HCT116 (cell line): Measurements from ENCODE around the gene ASAP2. TPM values are rescaled to one million over a fixed set of nuclear protein-coding genes. Genes with fewer than 3 reads are reported as not detected.

Experiments used
- ATAC-seq: fragments of 200-7000 bp; cut with Tn5 transposase; 2 replicates; pipeline ENCODE4 v1.9.1; 2020; ENCODE audit warnings: mild to moderate bottlenecking, moderate library complexity
- BruUV-seq: library from RNA; stranded (reverse); fragments of 400-500 nt; replicated peaks from 2 replicates; lab custom pipeline; 2021; lab: Mats Ljungman, UMichigan
- CTCF ChIA-PET: fragments of 300-600 bp; sonication (Branson Sonifier 250); formaldehyde crosslinking; loops from one replicate; lab custom pipeline; 2021; ENCODE audit warnings: antibody characterized with exemption; lab: Charles Lee
- POLR2A ChIA-PET: fragments of 300-600, 350-600 bp; sonication (Branson Sonifier 250); formaldehyde crosslinking; loops from one replicate; lab custom pipeline; 2021; ENCODE audit warnings: antibody characterized with exemption; lab: Charles Lee
- RAD21 ChIA-PET, 2 experiments: fragments of 300-600 bp; sonication (Branson Sonifier 250); formaldehyde crosslinking; loops; one replicate each; lab custom pipeline; 2023; ENCODE audit warnings: low total read pairs in 2 of 2; ENCODE audit not compliant: uncharacterized antibody in 2 of 2, unreplicated experiment in 2 of 2, low non-redundant PET in 1 of 2; lab: Charles Lee
- DNase-seq: peaks from one replicate; pipeline ENCODE4 v3.0.0-alpha.2; 2010; ENCODE audit warnings: low read depth, low spot score
- H2AFZ ChIP-seq: fragments of 200-600 bp; shearing (Covaris generic), sonication (generic); 2 replicates; pipeline ENCODE4 v1.6.1; 2017; ENCODE audit warnings: low read depth, mixed run types, mixed read lengths, antibody characterized with exemption, low read length; ENCODE audit not compliant: poor library complexity, severe bottlenecking
- H3K27ac ChIP-seq: 2 replicates; pipeline ENCODE4 v1.5.1; 2012; ENCODE audit warnings: low read depth, low read length
- H3K27me3 ChIP-seq: fragments of 200-600 bp; sonication (generic); 2 replicates; pipeline ENCODE4 v1.6.1; 2016; ENCODE audit warnings: mixed run types, low read length, mixed read lengths; ENCODE audit not compliant: insufficient read depth
- H3K36me3 ChIP-seq, 2 experiments: fragments of 200-500 bp in 1 of 2; fragments of 200-600 bp in 1 of 2; sonication (Bioruptor generic) in 1 of 2; sonication (generic) in 1 of 2; 2 replicates each; pipeline versions ENCODE4 v1.5.1 to v1.6.1; 2014 to 2016; ENCODE audit warnings: low read length in 2 of 2, inconsistent platforms in 1 of 2, mixed read lengths in 1 of 2, mixed run types in 1 of 2; ENCODE audit not compliant: insufficient read depth in 2 of 2, control insufficient read depth in 1 of 2
- H3K4me1 ChIP-seq, 2 experiments: fragments of 200-600 bp in 1 of 2; sonication (generic) in 1 of 2; 2 replicates each; pipeline versions ENCODE4 v1.5.1 to v1.6.1; 2012 to 2017; ENCODE audit warnings: low read length in 2 of 2, inconsistent platforms in 1 of 2, mild to moderate bottlenecking in 1 of 2, mixed read lengths in 1 of 2, mixed run types in 1 of 2, moderate library complexity in 1 of 2; ENCODE audit not compliant: insufficient read depth in 2 of 2, control insufficient read depth in 1 of 2
- H3K4me2 ChIP-seq: fragments of 200-600 bp; sonication (generic); 2 replicates; pipeline ENCODE4 v1.6.1; 2017; ENCODE audit warnings: mixed run types, low read length, mixed read lengths
- H3K4me3 ChIP-seq, 2 experiments: fragments of 200-600 bp in 1 of 2; sonication (generic) in 1 of 2; replicated peaks in 1 of 2; 2 replicates each; pipeline ENCODE4 v1.5.1; 2011 to 2016; ENCODE audit warnings: low read length in 2 of 2, control low read depth in 1 of 2, low read depth in 1 of 2, mild to moderate bottlenecking in 1 of 2, mixed read lengths in 1 of 2, mixed run types in 1 of 2
- H3K79me2 ChIP-seq: fragments of 200-600 bp; sonication (generic); 2 replicates; pipeline ENCODE4 v1.6.1; 2017; ENCODE audit warnings: mild to moderate bottlenecking, mixed run types, low read length, moderate library complexity, mixed read lengths; ENCODE audit not compliant: insufficient read depth
- H3K9ac ChIP-seq: fragments of 200-600 bp; sonication (generic); 2 replicates; pipeline ENCODE4 v1.6.1; 2016; ENCODE audit warnings: low read length, mixed read lengths
- H3K9me2 ChIP-seq: fragments of 200-600 bp; sonication (generic), shearing (Covaris generic); 2 replicates; pipeline ENCODE4 v1.6.1; 2017; ENCODE audit warnings: mixed run types, mild to moderate bottlenecking, moderate library complexity; ENCODE audit not compliant: insufficient read depth
- H3K9me3 ChIP-seq, 2 experiments: fragments of 200-500 bp in 1 of 2; fragments of 200-600 bp in 1 of 2; sonication (Bioruptor generic) in 1 of 2; sonication (generic) in 1 of 2; 2 replicates each; pipeline ENCODE4 v1.6.1; 2014 to 2017; ENCODE audit warnings: low read length in 2 of 2, mixed read lengths in 2 of 2, inconsistent platforms in 1 of 2, low read depth in 1 of 2, mild to moderate bottlenecking in 1 of 2, mixed run types in 1 of 2, moderate library complexity in 1 of 2; ENCODE audit not compliant: control insufficient read depth in 1 of 2, insufficient read depth in 1 of 2
- H4K20me1 ChIP-seq: fragments of 200-600 bp; sonication (generic), shearing (Covaris generic); 2 replicates; pipeline ENCODE4 v1.6.1; 2017; ENCODE audit warnings: mixed run types, mild to moderate bottlenecking, moderate library complexity; ENCODE audit not compliant: insufficient read depth
- CBX3 ChIP-seq: IDR thresholded peaks from 2 replicates; pipeline ENCODE4 v1.6.1; 2012; ENCODE audit warnings: low read depth
- CEBPB ChIP-seq: IDR thresholded peaks from 2 replicates; pipeline ENCODE4 v1.6.1; 2012; ENCODE audit warnings: low read depth
- EGR1 ChIP-seq: IDR thresholded peaks from 2 replicates; pipeline ENCODE4 v1.6.1; 2012; ENCODE audit warnings: low read depth
- EZH2 ChIP-seq: fragments of 200-600 bp; sonication (generic); IDR thresholded peaks from 2 replicates; pipeline ENCODE4 v1.6.1; 2017; ENCODE audit warnings: antibody characterized with exemption, mixed run types
- EZH2phosphoT487 ChIP-seq: fragments of 200-600 bp; IDR thresholded peaks from 2 replicates; pipeline ENCODE4 v1.6.1; 2018; ENCODE audit warnings: antibody characterized with exemption, borderline replicate concordance
- FOSL1 ChIP-seq: IDR thresholded peaks from 2 replicates; pipeline ENCODE4 v1.6.1; 2012; ENCODE audit warnings: low read depth
- JUND ChIP-seq: IDR thresholded peaks from 2 replicates; pipeline ENCODE4 v1.6.1; 2012
- POLR2AphosphoS5 ChIP-seq: IDR thresholded peaks from 2 replicates; pipeline ENCODE4 v1.6.1; 2011; ENCODE audit warnings: mild to moderate bottlenecking, low read depth, low read length, moderate library complexity
- RAD21 ChIP-seq: IDR thresholded peaks from 2 replicates; pipeline ENCODE4 v1.6.1; 2012; ENCODE audit warnings: low read depth, mild to moderate bottlenecking
- SIN3A ChIP-seq: IDR thresholded peaks from 2 replicates; pipeline ENCODE4 v1.6.1; 2012; ENCODE audit warnings: low read depth
- SP1 ChIP-seq: IDR thresholded peaks from 2 replicates; pipeline ENCODE4 v1.6.1; 2012; ENCODE audit warnings: low read depth
- SRF ChIP-seq: IDR thresholded peaks from 2 replicates; pipeline ENCODE4 v1.6.1; 2012; ENCODE audit warnings: low read depth
- TCF7L2 ChIP-seq: IDR thresholded peaks from 2 replicates; pipeline ENCODE4 v1.7.0; 2011; ENCODE audit warnings: borderline replicate concordance, inconsistent platforms; ENCODE audit not compliant: insufficient read depth, insufficient read length; ENCODE audit errors: extremely low read depth
- YY1 ChIP-seq: IDR thresholded peaks from 2 replicates; pipeline ENCODE4 v1.6.1; 2011; ENCODE audit warnings: low read length, low read depth, moderate library complexity, mild to moderate bottlenecking; ENCODE audit not compliant: insufficient replicate concordance; ENCODE audit errors: extremely low read depth
- ZNF274 ChIP-seq: fragments of 200-500 bp; sonication (Bioruptor generic); IDR thresholded peaks from 2 replicates; pipeline ENCODE4 v1.6.1; 2014; ENCODE audit warnings: mild to moderate bottlenecking, low read depth, low read length, inconsistent platforms
- intact Hi-C: fragments of 100-400 bp; cut with micrococcal nuclease; formaldehyde crosslinking; loops from 2 replicates; pipeline ENCODE4 v1.10.0; 2022
- total RNA-seq: library from RNA; stranded (reverse); gene quantifications from one replicate; pipeline ENCODE4 v1.2.1, GENCODE V29; 2021; ENCODE audit not compliant: unreplicated experiment
- TF ChIP-seq, protein P1 (sequence below): IDR thresholded peaks from 2 replicates; pipeline ENCODE4 v1.6.1; 2012
- TF ChIP-seq, protein P2 (sequence below): IDR thresholded peaks from 2 replicates; pipeline ENCODE4 v1.6.1; 2011; ENCODE audit warnings: mild to moderate bottlenecking, low read length, moderate library complexity; ENCODE audit not compliant: insufficient replicate concordance; ENCODE audit errors: extremely low read depth
- TF ChIP-seq, protein P3 (sequence below), 3 experiments: fragments of 200-600 bp in 1 of 3; sonication (generic) in 1 of 3; IDR thresholded peaks in 2 of 3; conservative IDR thresholded peaks in 1 of 3; 2 replicates each; pipeline ENCODE4 v1.5.1; 2012 to 2017; ENCODE audit warnings: low read depth in 2 of 3, low read length in 2 of 3, antibody characterized with exemption in 1 of 3, borderline replicate concordance in 1 of 3, control low read depth in 1 of 3, mild to moderate bottlenecking in 1 of 3, mixed read lengths in 1 of 3, mixed run types in 1 of 3, moderate library complexity in 1 of 3; ENCODE audit not compliant: insufficient read depth in 1 of 3

Gene ASAP2
- total RNA-seq, 1 experiment from 2014 or later = 16.5 TPM

DNA sequence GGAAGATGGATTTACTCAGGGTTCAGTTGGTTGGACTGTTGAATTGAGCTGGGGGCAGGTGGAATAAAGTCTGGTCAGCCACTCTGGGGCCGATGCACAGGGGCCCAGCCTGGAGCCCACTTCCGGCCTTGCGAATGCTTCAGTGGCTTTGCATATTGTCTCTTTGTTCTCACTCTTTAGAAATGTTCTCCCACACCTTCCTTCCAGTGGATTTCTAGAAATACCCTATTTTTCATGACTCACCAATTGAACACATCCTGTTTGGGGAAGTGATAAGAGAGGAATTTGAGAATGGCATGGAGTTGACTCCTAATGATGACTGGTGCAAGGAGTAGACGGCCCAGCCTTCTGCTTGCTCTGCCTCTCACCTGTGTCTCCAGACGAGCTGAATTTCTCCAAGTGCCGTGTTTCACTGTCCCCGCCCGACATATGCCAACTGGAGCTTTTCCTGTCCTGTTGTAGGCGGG lies 28.1 kb downstream of the ASAP2 start:
- ChIA-PET POLR2A (interaction anchor here (0.7 to 3.2 kb wide), 5 partner anchors 10 to 92 kb away, joined by 3 to 19 read pairs (median 3); no protein-coding TSS in a partner anchor), CTCF (interaction anchor here (1.0 to 1.7 kb wide), 2 partner anchors 29 to 30 kb away, joined by 3 to 4 read pairs; partner anchors contain the start of gene ASAP2), RAD21 (interaction anchor here in 1 of 2 experiments (0.8 to 0.9 kb wide), 2 partner anchors 52 to 56 kb away, joined by 3 read pairs; no protein-coding TSS in a partner anchor)
- no peaks in the 10 kb centered on the region for H3K9me3 ChIP-seq
- H3K4me1 ChIP-seq = peaks cover 66 to 67% of the 10 kb centered on the region in 2 experiments
- no peaks in the 10 kb centered on the region for H3K36me3 ChIP-seq
- peak overlapping the region; percentile 71 for H3K4me2 ChIP-seq
- H3K27ac ChIP-seq = peak overlapping the region; percentile 81
- ATAC-seq = peak; percentile 72
- no peak overlapping the region for H2AFZ ChIP-seq
- peak; percentile 96 for TF ChIP-seq JUND
- peak; percentile 94; the same call in 1 of the 2 replicates for TF ChIP-seq CBX3
- TF ChIP-seq, protein P1, sequence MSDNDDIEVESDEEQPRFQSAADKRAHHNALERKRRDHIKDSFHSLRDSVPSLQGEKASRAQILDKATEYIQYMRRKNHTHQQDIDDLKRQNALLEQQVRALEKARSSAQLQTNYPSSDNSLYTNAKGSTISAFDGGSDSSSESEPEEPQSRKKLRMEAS = peak; percentile 75
- peak; percentile 65 for TF ChIP-seq YY1
- TF ChIP-seq SIN3A = peak; percentile 82
- TF ChIP-seq EZH2phosphoT487 = no peak
- peak; percentile 95 for TF ChIP-seq FOSL1
- no peak for TF ChIP-seq ZNF274
- TF ChIP-seq EGR1 = peak; percentile 49; the same call in 1 of the 2 replicates
- TF ChIP-seq CEBPB = peak; percentile 78
- TF ChIP-seq SRF = peak; percentile 56
- TF ChIP-seq POLR2AphosphoS5 = peak; percentile 61
- no peak for TF ChIP-seq EZH2
- TF ChIP-seq, protein P2, sequence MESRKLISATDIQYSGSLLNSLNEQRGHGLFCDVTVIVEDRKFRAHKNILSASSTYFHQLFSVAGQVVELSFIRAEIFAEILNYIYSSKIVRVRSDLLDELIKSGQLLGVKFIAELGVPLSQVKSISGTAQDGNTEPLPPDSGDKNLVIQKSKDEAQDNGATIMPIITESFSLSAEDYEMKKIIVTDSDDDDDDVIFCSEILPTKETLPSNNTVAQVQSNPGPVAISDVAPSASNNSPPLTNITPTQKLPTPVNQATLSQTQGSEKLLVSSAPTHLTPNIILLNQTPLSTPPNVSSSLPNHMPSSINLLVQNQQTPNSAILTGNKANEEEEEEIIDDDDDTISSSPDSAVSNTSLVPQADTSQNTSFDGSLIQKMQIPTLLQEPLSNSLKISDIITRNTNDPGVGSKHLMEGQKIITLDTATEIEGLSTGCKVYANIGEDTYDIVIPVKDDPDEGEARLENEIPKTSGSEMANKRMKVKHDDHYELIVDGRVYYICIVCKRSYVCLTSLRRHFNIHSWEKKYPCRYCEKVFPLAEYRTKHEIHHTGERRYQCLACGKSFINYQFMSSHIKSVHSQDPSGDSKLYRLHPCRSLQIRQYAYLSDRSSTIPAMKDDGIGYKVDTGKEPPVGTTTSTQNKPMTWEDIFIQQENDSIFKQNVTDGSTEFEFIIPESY = peak; percentile 59
- TF ChIP-seq, protein P3, sequence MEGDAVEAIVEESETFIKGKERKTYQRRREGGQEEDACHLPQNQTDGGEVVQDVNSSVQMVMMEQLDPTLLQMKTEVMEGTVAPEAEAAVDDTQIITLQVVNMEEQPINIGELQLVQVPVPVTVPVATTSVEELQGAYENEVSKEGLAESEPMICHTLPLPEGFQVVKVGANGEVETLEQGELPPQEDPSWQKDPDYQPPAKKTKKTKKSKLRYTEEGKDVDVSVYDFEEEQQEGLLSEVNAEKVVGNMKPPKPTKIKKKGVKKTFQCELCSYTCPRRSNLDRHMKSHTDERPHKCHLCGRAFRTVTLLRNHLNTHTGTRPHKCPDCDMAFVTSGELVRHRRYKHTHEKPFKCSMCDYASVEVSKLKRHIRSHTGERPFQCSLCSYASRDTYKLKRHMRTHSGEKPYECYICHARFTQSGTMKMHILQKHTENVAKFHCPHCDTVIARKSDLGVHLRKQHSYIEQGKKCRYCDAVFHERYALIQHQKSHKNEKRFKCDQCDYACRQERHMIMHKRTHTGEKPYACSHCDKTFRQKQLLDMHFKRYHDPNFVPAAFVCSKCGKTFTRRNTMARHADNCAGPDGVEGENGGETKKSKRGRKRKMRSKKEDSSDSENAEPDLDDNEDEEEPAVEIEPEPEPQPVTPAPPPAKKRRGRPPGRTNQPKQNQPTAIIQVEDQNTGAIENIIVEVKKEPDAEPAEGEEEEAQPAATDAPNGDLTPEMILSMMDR (IDR thresholded peaks at IDR 0.05 in 2 of 3, conservative IDR thresholded peaks at IDR 0.05 in 1 of 3; ENCODE audit: borderline replicate concordance in 1 of 3, insufficient read depth in 1 of 3, low read depth in 2 of 3, low read length in 2 of 3) = no peak
- peak; percentile 28; the same call in 1 of the 2 replicates for TF ChIP-seq RAD21
- peak; percentile 97 for TF ChIP-seq SP1
- TF ChIP-seq TCF7L2 = peak; percentile 35
- peaks cover 15% of the 10 kb centered on the region; the same call in 1 of the 2 replicates for H3K27me3 ChIP-seq
- peak overlapping the region in 1 of 2 experiments; percentile 31; a peak in 2 of 4 replicates for H3K4me3 ChIP-seq
- no TSS peak for BruUV-seq
- peaks cover 37% of the 10 kb centered on the region for H3K79me2 ChIP-seq
- peak overlapping the region; percentile 46 for H3K9ac ChIP-seq
- intact Hi-C loops = no loop called here
- DNase-seq = peak; percentile 86
- no peaks in the 10 kb centered on the region for H3K9me2 ChIP-seq
- H4K20me1 ChIP-seq = peaks cover 4% of the 10 kb centered on the region; the same call in 1 of the 2 replicates
